Stimulated activated effector memory CD8-positive, alpha-beta T cell treated with anti-CD3 and anti-CD28 coated beads, Interleukin-12 subunit alpha, Interleukin-12 subunit beta, amount 100 ng/mL, for 72 hours (primary cell): Measurements from ENCODE around the gene MS4A10.

Source experiments
- ATAC-seq: fragments of 150-1000 bp; cut with Tn5 transposase; 2 replicates; pipeline ENCODE4 v1.10.0; 2021
- DNase-seq, 2 donors: peaks; one replicate each; pipeline ENCODE4 v3.0.0; 2021 to 2022; ENCODE audit warnings: low spot score in 2 of 2
- H3K27ac Mint-ChIP-seq: one replicate; pipeline ENCODE4 v1.8.0; 2022; ENCODE audit warnings: mild to moderate bottlenecking, mixed read lengths
- H3K36me3 Mint-ChIP-seq: one replicate; pipeline ENCODE4 v1.8.0; 2022; ENCODE audit warnings: mild to moderate bottlenecking, mixed read lengths
- H3K4me1 Mint-ChIP-seq: one replicate; pipeline ENCODE4 v1.8.0; 2022; ENCODE audit warnings: mixed read lengths
- H3K4me3 Mint-ChIP-seq: one replicate; pipeline ENCODE4 v1.8.0; 2022; ENCODE audit warnings: mild to moderate bottlenecking, mixed read lengths
- H3K9me3 Mint-ChIP-seq: one replicate; pipeline ENCODE4 v1.8.0; 2022; ENCODE audit warnings: mixed read lengths

Gene MS4A10

DNA sequence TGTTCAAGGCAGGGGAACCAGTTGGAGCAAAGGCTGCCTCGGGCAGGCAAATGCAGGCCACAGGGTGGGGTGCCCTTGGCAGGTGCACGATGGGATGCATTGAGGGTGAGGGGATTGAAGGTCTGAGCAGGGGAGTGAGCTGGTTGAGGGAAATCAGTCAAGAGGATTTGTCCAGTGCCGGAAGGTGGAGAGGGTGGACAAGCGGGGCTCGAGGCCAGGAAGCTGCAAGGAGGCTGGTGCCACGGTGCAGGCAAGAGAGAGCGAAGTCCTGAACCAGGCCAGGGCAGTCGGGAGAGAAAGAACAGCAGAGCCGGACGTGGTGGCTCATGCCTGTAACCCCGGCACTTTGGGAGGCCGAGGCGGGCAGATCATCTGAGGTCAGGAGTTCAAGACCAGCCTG is 10.4 kb upstream of the MS4A10 start:
- Mint-ChIP-seq H3K9me3 (no peaks in the 10 kb centered on the region), H3K4me1 (peaks cover 18% of the 10 kb centered on the region), H3K27ac (peak overlapping the region; percentile 20), H3K4me3 (no peak overlapping the region), H3K36me3 (no peaks in the 10 kb centered on the region)
- DNase-seq, result no peak
- ATAC-seq, result no peak

DNA sequence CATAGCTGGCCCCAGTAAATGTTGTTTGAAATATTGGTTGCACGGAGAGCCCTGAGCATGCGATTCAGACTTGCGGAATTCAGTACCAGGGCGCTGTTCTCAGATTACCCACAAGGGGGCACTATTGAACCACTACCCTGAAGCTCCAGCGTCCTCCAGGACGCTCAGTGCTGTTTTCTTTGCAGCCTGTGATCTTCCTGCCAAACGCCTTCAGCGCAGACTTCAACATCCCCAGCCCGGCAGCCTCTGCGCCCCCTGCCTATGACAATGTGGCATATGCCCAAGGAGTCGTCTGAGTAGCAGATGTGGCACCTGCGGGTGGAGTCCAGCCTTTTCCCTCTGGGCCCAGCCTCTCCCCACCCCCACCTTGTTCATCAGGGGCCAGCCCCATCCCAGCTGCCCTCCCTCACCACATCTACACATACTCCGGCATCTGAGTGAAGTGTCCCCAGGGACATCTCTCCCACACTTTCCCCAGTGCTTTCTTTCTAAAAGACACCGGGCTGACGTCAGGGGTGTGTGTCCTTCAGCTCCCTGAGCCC is 9.6 kb upstream of the MS4A10 start:
- ATAC-seq, result peak; percentile 81
- Mint-ChIP-seq H3K4me1 (peaks cover 18% of the 10 kb centered on the region), H3K9me3 (no peaks in the 10 kb centered on the region), H3K27ac (no peak overlapping the region), H3K36me3 (no peaks in the 10 kb centered on the region), H3K4me3 (no peak overlapping the region)
- peak; percentile 73 to 89 for DNase-seq

DNA sequence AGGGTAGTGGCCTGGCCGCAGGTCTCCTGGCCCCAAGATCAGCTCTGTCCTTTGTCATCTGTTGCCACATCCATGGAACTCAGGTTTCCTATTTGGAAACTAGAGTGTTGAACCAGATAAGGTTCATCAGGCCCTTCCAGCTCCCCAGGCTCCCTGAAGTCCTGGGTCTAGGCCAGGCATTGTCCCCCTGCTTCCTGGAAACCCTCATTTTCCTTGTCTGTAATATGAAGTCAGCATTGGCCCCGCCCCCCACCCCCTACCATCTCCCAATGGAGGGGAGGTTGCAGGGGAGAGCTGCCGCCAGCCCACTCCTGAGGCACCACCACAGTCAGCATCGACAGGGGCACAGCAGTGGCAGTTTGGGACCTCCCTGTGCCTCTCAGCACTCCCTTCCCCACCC is 9.0 kb upstream of the MS4A10 start:
- no peak for DNase-seq
- ATAC-seq, result no peak
- no peaks in the 10 kb centered on the region for H3K36me3 Mint-ChIP-seq
- no peaks in the 10 kb centered on the region for H3K9me3 Mint-ChIP-seq
- H3K4me1 Mint-ChIP-seq, result peaks cover 18% of the 10 kb centered on the region
- no peak overlapping the region for H3K4me3 Mint-ChIP-seq
- H3K27ac Mint-ChIP-seq, result no peak overlapping the region

DNA sequence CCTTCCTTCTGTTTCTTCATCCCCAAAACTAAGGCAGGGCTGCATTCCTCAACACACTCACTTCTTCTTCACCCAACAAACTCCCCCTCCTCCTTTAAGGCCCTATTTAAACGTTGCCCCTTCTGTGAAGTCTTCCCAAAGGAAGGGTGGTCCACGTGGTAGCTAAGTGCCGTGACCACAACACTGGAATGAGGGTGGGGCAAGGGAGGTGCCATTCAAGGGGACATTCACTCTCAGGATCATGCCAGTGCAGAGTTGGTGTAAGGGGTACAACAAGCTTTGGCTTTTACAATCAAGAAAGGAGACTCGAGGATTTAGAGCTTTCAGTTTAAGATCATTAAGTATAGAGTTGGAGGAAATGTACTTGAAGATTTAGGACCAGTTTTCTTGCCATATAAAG is 8.0 kb upstream of the MS4A10 start:
- H3K9me3 Mint-ChIP-seq, result no peaks in the 10 kb centered on the region
- peaks cover 18% of the 10 kb centered on the region for H3K4me1 Mint-ChIP-seq
- no peak overlapping the region for H3K4me3 Mint-ChIP-seq
- ATAC-seq (no peak), DNase-seq (no peak)
- no peak overlapping the region for H3K27ac Mint-ChIP-seq
- no peaks in the 10 kb centered on the region for H3K36me3 Mint-ChIP-seq

- DNase-seq, result no peak
- Mint-ChIP-seq H3K4me1 (peaks cover 18% of the 10 kb centered on the region), H3K4me3 (no peak overlapping the region), H3K36me3 (no peaks in the 10 kb centered on the region), H3K27ac (no peak overlapping the region), H3K9me3 (no peaks in the 10 kb centered on the region)
- ATAC-seq, result no peak
Observed at GRCh38 chr11:60777572-60777971, 7.6 kb upstream of the MS4A10 start.

- Mint-ChIP-seq H3K4me1 (peaks cover 9% of the 10 kb centered on the region), H3K9me3 (no peaks in the 10 kb centered on the region), H3K36me3 (no peaks in the 10 kb centered on the region), H3K4me3 (no peak overlapping the region), H3K27ac (no peak overlapping the region)
- no peak for ATAC-seq
- DNase-seq, result no peak
Observed at GRCh38 chr11:60780065-60780464, 5.1 kb upstream of the MS4A10 start.

GRCh38 chr11:60780774-60781173 is 4.4 kb upstream of the MS4A10 start:
- DNase-seq (no peak), ATAC-seq (no peak)
- H3K4me1 Mint-ChIP-seq, result peaks cover 3% of the 10 kb centered on the region
- no peak overlapping the region for H3K4me3 Mint-ChIP-seq
- H3K27ac Mint-ChIP-seq, result no peak overlapping the region
- no peaks in the 10 kb centered on the region for H3K9me3 Mint-ChIP-seq
- H3K36me3 Mint-ChIP-seq, result no peaks in the 10 kb centered on the region

- H3K9me3 Mint-ChIP-seq, result no peaks in the 10 kb centered on the region
- no peaks in the 10 kb centered on the region for H3K36me3 Mint-ChIP-seq
- ATAC-seq (no peak), DNase-seq (no peak)
- H3K27ac Mint-ChIP-seq, result no peak overlapping the region
- no peak overlapping the region for H3K4me3 Mint-ChIP-seq
- no peaks in the 10 kb centered on the region for H3K4me1 Mint-ChIP-seq
Observed at GRCh38 chr11:60781286-60781980, 3.7 kb upstream of the MS4A10 start.

GRCh38 chr11:60781981-60782316 is 3.2 kb upstream of the MS4A10 start:
- Mint-ChIP-seq H3K9me3 (no peaks in the 10 kb centered on the region), H3K4me1 (no peaks in the 10 kb centered on the region), H3K27ac (no peak overlapping the region), H3K36me3 (no peaks in the 10 kb centered on the region), H3K4me3 (no peak overlapping the region)
- DNase-seq (no peak), ATAC-seq (no peak)

DNA sequence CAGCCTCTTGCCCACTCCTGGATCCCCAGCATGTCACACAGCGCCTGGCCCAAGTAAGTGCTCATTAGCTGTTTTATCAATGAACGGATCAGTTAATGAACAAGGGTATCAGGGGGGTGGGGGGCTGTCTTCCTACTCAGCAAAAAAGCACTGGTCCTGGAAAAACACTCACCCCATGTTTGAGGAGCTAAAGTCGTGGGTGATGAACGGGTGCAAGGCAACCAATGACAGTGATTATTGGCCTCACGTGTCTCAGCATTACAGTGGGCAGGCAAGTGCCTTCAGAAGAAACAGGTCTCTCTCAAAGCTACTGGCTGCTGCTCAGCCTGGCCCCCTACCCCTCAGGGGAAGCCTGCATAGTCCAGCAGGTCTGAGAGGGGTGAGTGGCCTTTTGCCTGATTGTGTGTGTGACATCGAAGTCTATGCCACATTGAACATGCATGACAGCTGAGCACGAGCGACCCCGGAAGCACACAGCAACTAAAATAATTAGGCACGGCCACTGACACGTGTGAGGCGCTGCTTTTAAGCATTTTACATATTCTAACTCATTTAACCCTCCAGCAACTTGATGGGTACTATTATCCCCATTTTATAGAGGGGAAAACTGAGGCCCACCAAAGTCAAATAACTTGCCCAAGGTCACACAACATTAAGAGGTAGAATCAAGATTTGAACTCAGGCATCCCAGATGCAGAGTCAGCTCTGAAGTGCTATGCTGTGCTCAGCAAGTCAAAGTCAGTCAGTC is 2.6 kb upstream of the MS4A10 start:
- no peak for ATAC-seq
- Mint-ChIP-seq H3K4me3 (no peak overlapping the region), H3K36me3 (no peaks in the 10 kb centered on the region), H3K9me3 (no peaks in the 10 kb centered on the region), H3K4me1 (no peaks in the 10 kb centered on the region), H3K27ac (no peak overlapping the region)
- DNase-seq, result no peak

DNA sequence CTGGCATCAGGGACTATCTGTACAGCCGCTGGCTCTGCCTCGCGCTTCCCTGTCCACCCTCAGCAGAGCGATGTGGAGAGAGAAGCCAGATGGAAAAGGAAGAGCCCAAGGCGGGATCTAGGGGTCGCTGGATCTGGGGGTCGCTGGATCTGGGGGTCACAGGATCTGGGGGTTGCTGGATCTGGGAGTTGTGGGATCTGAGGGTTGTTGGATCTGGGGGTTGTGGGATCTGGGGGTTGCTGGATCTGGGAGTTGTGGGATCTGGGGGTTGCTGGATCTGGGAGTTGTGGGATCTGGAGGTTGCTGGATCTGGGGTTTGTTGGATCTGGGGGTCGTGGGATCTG is 2.0 kb upstream of the MS4A10 start:
- ATAC-seq, result no peak

DNA sequence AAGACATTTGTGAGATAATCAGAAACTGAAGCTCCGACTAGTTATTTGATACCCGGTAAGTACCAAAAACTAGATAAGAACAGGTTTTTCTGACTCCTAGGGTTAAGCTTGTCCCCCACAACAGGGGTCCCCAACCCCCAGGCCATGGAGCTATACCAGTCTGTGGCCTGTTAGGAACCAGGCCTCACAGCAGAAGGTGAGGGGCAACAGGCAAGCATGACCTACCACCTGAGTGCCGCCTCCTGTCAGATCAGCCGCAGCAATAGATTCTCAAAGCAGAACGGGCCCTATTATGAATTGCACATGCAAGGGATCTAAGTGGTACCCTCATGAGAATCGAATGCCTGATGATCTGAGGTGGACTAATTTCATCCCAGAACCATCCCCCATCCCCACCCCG is 1.2 kb upstream of the MS4A10 start:
- H3K27ac Mint-ChIP-seq, result no peak overlapping the region
- DNase-seq (no peak), ATAC-seq (no peak)
- H3K36me3 Mint-ChIP-seq, result no peaks in the 10 kb centered on the region
- no peaks in the 10 kb centered on the region for H3K4me1 Mint-ChIP-seq
- H3K4me3 Mint-ChIP-seq, result no peak overlapping the region
- no peaks in the 10 kb centered on the region for H3K9me3 Mint-ChIP-seq

More for the DNA sequence above, 2.0 kb upstream of the MS4A10 start:
- no peak for DNase-seq
- Mint-ChIP-seq H3K27ac (no peak overlapping the region), H3K36me3 (no peaks in the 10 kb centered on the region), H3K4me3 (no peak overlapping the region), H3K4me1 (no peaks in the 10 kb centered on the region), H3K9me3 (no peaks in the 10 kb centered on the region)

- Mint-ChIP-seq H3K4me1 (no peaks in the 10 kb centered on the region), H3K4me3 (no peak overlapping the region), H3K9me3 (no peaks in the 10 kb centered on the region), H3K27ac (no peak overlapping the region), H3K36me3 (no peaks in the 10 kb centered on the region)
- ATAC-seq (no peak), DNase-seq (no peak)
Observed at GRCh38 chr11:60785806-60786361, 751 bp downstream of the MS4A10 start.

- H3K36me3 Mint-ChIP-seq, result no peaks in the 10 kb centered on the region
- no peaks in the 10 kb centered on the region for H3K9me3 Mint-ChIP-seq
- no peak overlapping the region for H3K4me3 Mint-ChIP-seq
- ATAC-seq (no peak), DNase-seq (no peak)
- H3K4me1 Mint-ChIP-seq, result no peaks in the 10 kb centered on the region
- H3K27ac Mint-ChIP-seq, result no peak overlapping the region
Observed at GRCh38 chr11:60786811-60787567, 1.9 kb downstream of the MS4A10 start.

GRCh38 chr11:60788401-60789125 is 3.4 kb downstream of the MS4A10 start:
- no peak for DNase-seq
- no peak for ATAC-seq
- no peak overlapping the region for H3K27ac Mint-ChIP-seq
- H3K9me3 Mint-ChIP-seq, result no peaks in the 10 kb centered on the region
- H3K4me1 Mint-ChIP-seq, result no peaks in the 10 kb centered on the region
- no peak overlapping the region for H3K4me3 Mint-ChIP-seq
- no peaks in the 10 kb centered on the region for H3K36me3 Mint-ChIP-seq
